Left colon (tissue), 2 donors: ENCODE results near the gene LEKR1. TPM values are rescaled to one million over a fixed set of nuclear protein-coding genes. Genes with fewer than 3 reads are reported as not detected.

Source experiments
- ATAC-seq: fragments of 200-7000 bp; cut with Tn5 transposase; one replicate; pipeline ENCODE4 v1.9.1; 2020; ENCODE audit warnings: mild to moderate bottlenecking, moderate library complexity
- DNase-seq, 2 donors: peaks; one replicate each; pipeline ENCODE4 v3.0.0-alpha.2; 2020
- intact Hi-C, 2 donors: fragments of 100-400 bp; cut with DNase I in 1 of 2; cut with micrococcal nuclease in 1 of 2; formaldehyde crosslinking; loops; one replicate each; pipeline versions ENCODE4 v1.11.2 to v1.14.0; 2022; cut with DNase I, micrococcal nuclease
- total RNA-seq, 2 donors: library from RNA; stranded (reverse); fragmentation: NEBNext Ultra II Directional; extraction: Animal tissue kit (Norgen Biotek cat#: 25700); gene quantifications; one replicate each; pipeline ENCODE4 v1.2.1, GENCODE V29; 2021
- donor health status: DM: no; HTN: no; CAD: no.
- donor health status: DM: yes; HTN: yes; CAD: no.

Gene LEKR1
- total RNA-seq, 2 donors from 2014 or later: 1.1 to 2.1 TPM

DNA sequence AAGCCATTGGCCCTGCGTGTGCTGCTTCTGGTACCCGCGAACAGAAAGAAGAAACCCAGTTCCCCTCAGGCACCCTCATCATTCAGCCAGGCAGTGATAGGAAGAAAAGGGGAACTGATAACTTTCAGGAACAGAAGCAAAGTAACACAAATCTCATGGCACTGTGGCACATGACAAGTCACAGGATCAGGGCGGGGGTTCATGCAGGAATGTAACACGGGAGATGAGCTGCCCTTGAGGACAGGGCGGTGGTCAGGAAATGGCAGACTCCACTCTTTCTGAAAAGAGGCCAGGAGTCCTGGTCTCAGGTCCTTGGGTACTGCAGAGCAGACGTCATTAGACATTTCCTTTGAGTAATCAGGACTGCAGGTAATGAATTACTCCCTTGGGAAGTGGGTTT, 238.2 kb downstream of the LEKR1 start:
- intact Hi-C loops: no loop called here
- DNase-seq (peak in 1 of 2 donors; percentile 30), ATAC-seq (no peak)

DNA sequence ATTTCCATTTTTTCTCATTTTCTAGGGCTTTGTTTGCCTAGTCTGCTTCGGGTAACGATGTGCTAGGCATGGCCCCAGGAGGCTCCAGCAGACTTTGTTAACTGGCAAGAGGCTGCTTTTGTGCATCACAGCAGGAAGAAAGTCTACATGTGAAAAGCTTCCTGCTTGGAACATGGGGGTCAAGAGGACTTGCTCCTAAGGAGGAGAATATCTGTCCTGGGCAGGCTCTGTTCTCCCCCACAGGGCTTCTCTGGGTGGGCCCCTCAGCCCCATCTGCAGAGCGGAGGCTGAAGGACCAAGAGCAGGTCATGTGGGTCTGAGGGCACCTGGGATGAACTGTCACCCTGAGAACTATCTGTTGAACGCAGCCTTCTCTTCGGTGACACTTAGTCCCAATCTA, 239.0 kb downstream of the LEKR1 start:
- DNase-seq (no peak), ATAC-seq (no peak)
- intact Hi-C loops: no loop called here

DNA sequence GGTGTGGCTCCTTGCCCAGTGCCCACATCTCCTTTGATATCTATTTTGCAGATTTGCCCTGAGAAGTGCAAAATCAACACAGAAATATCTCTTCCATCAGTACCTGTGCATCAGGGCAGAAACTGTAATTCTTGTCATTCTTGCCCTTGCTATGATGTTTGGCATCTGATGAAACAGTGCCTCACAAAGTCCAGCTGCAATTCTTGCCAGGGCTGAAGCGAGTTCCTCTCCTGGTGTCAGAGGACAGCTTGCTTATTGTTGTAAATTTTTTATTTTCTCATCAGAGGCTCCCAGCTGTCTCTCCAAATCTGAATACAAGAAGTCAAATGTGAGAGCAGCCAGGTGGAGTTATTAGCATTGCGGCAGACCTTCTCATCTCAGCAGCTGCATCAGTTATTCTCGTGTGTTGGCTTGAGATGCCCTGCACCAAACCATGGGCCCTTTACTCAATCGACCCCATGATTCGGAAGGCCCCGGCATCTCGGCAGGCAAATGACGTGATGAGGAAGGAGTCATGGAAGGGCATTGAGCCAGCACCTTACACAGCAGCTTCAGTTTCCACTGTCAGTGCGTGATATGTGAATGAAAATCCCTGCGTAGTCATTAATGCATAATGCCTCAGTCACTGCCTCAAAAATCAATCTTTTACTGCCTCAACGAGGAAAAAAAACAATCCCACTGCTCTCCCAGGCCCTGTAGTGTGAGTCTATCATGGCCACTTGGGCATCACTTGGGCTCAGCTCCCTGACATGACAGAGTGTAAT, 240.4 kb downstream of the LEKR1 start:
- DNase-seq (no peak), ATAC-seq (no peak)
- intact Hi-C loops: no loop called here

DNA sequence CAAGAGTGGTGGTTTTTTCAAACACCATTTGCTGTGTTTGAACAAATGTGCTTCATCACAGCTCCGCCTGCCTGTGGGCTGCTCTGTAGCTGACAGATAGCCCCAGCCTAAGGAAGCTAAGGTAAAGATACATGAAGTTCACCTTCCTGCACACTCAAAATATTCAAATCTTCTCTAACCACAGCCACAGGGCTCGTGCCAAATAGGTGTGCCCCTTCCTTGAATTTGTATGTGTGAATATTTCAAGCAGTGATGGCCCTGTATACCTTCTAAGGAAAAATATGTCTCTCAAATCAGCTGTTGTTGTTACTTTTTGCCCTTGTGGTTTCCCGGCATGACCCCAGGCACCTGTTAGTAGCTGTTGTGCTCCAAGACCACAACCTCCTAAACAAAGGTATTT, 241.0 kb downstream of the LEKR1 start:
- DNase-seq (no peak), ATAC-seq (no peak)
- intact Hi-C loops: no loop called here

DNA sequence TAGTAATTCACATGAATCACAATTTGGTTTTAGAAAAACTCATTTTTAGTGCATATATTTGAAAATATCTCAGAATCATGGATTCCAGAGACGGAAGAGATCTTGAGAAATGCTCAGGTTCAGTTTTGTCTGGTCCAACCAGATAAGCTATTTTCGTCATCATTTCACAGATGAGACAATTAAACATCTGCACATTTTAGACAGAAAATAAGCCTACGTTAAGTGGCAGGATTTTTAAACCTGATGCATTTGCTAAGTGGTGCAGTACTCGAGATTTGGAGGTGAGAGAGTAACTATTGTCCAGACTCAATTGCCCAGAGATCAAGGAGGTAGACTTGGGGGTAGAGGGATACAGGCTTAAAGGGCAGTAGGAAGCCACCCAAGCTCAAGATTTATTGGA, 243.3 kb downstream of the LEKR1 start:
- no peak for DNase-seq
- ATAC-seq: no peak
- intact Hi-C loops: no loop called here

DNA sequence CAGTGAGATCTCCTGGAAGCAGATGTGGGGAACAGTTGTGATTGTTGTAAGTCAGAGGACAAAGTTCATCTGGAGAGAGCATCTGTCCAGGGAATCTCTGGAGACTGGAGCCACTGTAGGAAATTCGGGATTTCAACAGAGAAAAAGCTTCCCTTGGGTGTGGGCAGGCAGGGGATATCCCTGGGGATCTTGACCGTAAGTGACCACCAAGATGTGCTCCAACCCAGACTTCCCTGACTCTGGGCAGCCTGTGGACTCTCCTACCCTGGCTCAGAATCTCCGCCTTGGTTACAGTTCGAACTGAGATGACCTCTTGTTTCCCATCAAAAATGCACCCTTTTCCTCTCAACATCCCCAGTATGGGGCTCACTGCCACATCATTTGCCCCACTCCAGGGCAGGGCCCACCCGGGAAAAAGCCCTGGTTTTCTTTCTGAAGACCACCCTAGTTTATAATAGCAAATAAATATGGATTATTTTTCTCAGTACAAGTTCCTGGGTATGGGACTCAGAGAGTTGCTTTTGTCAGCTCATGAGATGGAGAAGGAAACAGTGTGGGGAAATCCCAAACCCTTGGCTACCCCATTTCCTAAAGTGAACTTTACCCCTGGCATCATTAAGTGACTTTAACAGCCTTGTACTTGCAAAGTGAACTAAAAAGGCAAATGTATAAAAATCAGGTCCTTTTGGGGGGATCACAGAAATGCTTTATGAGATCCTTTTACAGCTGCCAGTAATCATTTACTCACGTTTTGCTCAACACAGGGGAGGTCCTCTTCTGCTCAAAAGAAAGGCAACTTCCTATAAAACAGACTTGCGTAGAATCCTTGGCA, 243.9 kb downstream of the LEKR1 start:
- ATAC-seq (peak; percentile 67), DNase-seq (no peak)
- intact Hi-C loops: no loop called here

DNA sequence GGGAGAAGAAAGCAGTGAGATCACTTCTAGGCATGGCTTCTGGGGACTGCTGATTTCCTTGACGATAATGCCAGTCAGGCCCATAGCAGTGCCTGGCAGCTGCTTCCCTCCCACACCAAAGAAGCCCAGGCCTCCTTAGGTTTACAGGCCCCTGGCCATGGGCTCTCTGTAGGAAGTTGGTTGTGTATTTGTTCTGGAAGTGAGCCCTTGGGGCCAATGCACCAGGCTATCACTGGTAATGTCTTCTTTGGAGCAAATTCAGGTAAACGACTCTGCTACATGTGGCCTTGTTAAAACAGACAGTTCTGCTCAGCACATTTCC, 244.5 kb downstream of the LEKR1 start:
- DNase-seq (no peak), ATAC-seq (peak; percentile 81)
- intact Hi-C loops: no loop called here

DNA sequence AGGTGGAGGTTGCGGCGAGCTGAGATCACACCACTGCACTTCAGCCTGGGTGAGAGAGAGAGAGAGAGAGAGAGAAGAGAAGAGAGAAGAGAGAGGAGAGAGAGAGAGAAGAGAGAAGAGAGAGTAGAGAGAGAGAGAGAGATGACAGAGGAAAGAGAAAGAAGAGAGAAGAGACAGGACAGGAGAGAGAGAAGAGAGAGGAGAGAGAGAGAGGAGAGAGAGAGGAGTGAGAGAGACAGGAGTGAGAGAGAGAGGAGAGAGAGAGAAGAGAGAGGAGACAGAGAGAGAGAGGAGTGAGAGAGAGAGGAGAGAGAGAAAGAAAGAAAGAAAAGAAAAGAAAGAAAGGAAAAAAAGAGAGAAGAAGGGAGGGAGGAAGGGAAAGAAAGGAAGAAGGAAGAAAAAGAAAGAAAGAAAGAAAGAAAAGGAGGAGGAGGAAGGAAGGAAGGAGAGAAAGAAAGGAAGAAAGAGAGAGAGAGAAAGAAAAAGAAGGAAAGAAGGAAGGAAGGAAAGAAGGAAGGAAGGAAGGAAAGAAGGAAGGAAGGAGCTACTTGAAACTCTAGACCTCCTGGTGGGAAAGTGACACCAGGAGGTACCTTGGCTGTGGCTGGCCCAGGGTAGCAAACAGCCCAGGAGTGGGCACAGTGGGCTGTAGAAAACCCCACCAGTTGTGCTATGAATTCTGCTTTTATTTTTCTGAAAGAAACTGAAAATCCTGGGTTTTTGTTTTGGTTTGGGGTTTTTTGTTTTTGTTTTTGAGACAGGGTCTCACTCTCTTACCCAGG, 245.8 kb downstream of the LEKR1 start:
- intact Hi-C loops: no loop called here
- DNase-seq (no peak), ATAC-seq (no peak)

DNA sequence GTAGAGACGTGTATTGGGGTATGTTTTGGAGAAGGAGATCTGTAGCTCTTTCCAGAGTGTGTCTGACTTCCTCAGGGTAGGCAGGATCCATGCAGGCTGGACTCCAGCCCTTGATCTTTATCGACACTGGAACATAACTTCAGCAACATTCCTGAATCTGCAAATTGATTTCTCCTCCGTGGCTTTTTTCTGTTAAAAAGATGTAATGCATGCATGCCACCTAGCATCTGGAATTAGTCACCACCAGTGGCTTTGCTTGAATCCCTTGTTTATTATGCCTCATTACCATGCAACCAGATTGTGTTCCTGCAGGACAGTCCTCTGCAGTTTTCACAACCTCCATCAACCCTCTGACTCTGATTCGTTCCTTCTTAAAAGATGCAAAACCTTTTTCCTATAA, 247.7 kb downstream of the LEKR1 start:
- DNase-seq (no peak), ATAC-seq (no peak)
- intact Hi-C loops: no loop called here

DNA sequence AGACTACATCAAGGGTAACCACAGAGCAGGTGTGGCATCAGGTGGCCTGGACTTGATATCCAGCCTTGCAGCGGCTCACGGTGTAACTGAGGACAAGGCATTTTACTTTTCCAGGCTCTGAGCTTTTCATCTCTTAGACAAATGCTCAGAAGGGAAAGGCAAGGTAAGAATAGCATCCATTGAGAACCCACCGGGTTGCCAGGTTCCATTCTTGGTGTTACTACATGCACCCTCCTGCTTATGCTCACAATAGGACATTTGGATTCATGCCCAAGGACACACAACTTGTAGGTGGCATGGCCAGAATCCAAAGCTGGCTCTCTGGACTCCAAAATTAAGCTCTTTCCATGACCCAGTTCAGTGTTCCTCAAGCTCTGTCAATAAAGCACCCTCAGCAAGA, 248.3 kb downstream of the LEKR1 start:
- DNase-seq (no peak), ATAC-seq (no peak)
- intact Hi-C loops: no loop called here

DNA sequence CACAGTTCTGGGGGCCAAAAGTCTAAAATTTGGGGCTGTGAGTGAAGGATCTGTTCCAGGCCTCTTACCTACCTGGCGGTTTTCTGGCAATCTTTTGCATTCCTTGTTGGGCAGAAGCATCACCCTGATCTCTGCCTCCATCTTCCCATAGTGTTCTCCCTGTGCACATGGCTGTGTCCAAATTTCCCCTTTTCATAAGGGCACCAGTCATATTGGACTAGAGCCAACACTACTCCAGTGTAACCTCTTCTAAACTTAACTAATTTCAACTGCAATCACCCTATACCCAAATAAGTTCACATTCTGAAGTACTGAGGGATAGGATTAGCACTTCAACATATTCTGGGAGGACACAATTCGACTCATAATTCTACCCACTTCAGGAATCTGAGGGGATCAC, 248.8 kb downstream of the LEKR1 start:
- ATAC-seq (no peak), DNase-seq (no peak)
- intact Hi-C loops: no loop called here

DNA sequence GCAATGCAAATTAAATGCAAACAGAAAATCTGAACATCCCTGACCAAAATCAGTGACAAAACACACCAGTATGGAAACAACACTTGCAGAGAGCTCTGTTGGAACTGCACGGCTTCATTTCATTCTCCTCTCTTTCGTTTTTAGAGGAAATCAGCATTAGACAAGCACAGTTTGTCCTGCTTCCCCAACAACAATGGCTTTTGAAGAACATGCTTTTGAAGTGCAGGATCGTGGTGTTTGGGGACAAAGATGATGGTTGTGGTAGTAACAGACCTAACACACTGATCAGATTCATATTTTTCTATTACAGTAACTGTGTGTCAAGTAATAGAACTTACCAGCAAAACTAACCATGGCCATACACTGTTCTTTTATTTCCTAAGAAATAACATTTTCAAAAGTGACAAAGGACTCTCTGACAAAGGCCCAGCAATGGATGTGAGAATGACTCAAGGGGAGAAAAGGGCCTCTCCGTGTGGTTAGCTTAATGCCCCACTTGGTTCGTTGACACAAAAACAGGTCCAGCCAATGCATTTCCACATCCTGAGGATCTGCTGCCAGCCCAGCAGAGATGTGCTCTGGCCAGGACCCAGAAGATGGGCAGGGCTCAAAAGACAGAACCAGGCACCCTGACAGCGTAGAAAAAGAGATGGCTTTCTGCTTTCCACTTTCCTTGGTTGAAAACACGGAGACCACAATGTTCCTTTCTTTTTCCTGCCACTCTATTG, 249.7 kb downstream of the LEKR1 start:
- intact Hi-C loops: no loop called here
- no peak for ATAC-seq

DNA sequence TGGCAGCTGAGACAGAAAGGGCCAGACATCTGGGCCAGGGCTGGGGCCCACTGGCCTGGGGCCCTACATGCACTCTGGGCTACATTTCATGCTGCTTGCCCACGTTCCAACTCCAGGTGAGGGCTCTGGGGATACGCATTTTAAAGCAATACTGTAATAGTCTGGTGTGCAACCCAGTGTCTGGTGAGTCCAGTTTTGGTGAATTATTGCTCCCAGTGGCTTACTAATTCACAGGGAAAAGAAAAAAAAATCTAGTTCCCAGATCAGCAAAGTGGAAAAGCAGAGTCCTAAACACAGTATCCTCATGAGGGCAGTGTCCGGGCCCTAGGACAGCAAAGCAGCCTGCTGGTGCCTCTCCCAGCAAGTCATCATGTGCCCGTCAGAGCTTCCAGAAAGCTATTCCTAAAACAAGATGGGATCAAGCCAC, 251.4 kb downstream of the LEKR1 start:
- ATAC-seq: no peak
- intact Hi-C loops: no loop called here

More for the DNA sequence above, 249.7 kb downstream of the LEKR1 start:
- DNase-seq: no peak

DNA sequence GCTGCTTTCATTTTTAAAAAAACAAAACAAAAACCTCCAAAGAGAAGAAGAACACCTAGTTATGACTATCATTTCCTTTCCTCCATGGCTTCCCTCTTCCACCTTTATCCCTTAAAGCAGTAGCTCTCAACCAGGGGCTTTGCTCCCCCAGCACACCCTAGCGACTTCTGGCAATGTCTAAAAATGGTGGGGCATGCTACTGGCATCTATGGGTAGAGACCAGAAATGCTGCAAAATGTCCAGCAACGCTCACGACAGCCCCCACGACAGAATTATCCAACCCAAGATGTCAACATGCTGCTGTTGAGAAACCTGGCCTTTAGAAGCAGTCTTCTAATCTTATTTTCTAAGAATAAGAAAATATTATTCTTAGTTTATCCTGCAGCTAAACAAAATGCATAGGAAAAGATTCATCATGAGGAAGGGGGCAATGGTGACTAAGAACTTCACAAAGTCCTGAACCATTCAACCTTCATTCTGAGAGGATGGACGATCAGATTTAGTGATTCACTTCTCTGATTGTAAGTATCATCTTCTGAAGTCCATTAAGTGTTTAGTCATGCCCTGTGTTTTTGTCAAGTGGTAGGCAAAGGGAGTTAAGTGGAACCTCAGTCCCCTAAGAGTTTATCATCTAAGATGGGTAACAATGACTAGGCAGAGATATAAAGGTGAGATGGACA, 252.1 kb downstream of the LEKR1 start:
- intact Hi-C loops: no loop called here
- DNase-seq (no peak), ATAC-seq (no peak)

More for the DNA sequence above, 251.4 kb downstream of the LEKR1 start:
- no peak for DNase-seq

DNA sequence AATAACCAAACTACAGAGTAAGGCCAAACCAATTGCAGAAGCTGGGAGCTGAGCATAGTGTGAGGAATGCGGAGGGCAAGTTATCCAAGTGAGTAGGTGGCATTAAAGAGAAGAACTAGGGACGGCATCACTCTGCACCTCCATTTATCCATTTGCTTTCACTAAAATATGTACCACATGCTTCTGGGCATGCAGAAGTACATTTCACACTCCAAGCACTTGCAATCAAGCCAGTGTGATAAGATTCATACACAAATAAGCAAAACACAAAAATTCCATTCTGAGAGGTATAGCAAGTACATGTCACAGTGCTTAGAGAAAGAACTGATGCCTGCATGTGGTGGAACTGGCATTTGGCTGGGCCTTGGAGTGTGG, 252.6 kb downstream of the LEKR1 start:
- intact Hi-C loops: no loop called here
- ATAC-seq: no peak
- no peak for DNase-seq

DNA sequence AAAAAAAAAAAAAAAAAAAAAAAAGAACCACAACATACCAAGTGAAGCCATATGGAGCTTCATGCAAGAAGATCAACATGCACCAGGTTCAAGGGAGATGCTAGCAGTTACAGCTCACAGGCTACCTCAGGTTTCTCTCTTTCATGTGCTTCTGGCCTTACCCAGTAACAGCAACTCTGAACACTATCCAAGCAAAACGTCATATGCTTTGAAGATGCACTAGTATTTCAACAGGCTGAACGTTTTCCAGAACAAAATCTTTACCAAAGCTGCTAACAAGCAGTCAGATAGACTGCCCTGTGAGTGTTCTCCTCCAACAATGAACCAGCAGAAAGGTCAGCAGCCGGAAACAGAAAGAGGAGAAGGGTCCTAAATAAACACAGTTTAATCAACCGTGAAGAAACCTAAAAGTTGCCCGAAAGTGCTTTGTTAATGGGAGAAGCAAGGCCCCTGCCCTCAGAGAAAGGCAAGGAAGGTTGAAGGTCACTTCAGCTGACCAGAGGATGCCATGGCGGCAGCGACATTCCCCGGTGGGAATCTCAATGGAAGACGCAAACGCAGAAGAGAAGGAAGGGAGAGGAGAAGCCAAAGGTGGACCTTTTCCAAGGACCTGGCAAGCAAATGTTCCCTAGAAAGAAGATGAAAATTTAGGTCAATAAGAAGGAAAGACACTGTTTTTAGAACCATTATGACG, 253.7 kb downstream of the LEKR1 start:
- ATAC-seq: no peak
- intact Hi-C loops: loop anchor here (2.0 to 10.0 kb wide), 5 partner anchors 253 to 928 kb away; partner anchors contain the start of genes TIPARP (in 2 of the 2) and LEKR1 (in 1 of the 2)
- DNase-seq: no peak

DNA sequence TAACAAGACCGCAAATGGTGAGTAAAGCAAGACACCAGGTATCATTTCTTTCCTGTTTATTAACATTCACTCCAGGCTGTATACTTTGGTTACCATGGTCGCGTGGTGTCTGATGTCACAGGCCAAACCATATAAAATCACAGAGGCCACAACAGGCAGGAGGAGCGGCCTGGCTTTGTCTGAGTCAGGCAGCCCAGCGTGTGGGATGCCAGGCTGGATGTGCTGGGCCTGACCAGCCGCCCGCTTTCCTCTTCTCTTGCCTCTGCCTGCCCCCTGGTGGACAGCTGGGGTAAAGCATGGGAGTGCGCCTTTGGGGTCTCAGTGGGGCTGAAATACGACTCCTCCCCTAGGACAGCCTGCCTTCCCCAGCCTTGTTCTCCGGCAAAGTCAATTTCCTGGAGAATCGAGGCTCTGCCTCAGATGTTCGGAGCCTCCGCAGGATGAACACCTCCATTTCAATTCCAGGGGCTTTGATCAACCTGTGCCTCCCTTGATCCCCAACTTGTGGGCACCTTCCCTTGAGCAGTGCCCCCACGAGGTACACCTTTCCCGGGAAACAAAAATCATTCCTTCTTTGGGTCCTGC, 255.6 kb downstream of the LEKR1 start:
- intact Hi-C loops: loop anchor here (2.0 to 10.0 kb wide), 5 partner anchors 254 to 929 kb away; partner anchors contain the start of genes TIPARP (in 2 of the 2) and LEKR1 (in 1 of the 2)
- ATAC-seq (peak; percentile 98), DNase-seq (peak; percentile 90 to 92)
